Right atrium auricular region (tissue), 2 donors: ENCODE data around the gene KCNT2. TPM values are rescaled to one million over a fixed set of nuclear protein-coding genes. Genes with fewer than 3 reads are reported as not detected.

Experiments used
- DNase-seq: peaks from one replicate; pipeline ENCODE4 v3.0.0-alpha.2; 2019; ENCODE audit warnings: low spot score
- H3K27ac ChIP-seq, 2 donors: fragments of 200-600 bp; sonication (generic); 1 replicate in 1 of 2; 2 replicates in 1 of 2; pipeline ENCODE4 v1.5.1; 2016 to 2019
- H3K27me3 ChIP-seq, 2 donors: fragments of 200-600 bp; sonication (generic); one replicate each; pipeline versions ENCODE4 v1.5.1 to v1.6.0; 2017 to 2019
- H3K36me3 ChIP-seq: fragments of 200-600 bp; sonication (generic); one replicate; pipeline ENCODE4 v1.5.1; 2016
- H3K4me1 ChIP-seq, 2 donors: fragments of 200-600 bp; sonication (generic); one replicate each; pipeline versions ENCODE4 v1.5.1 to v1.6.0; 2017 to 2019
- H3K4me3 ChIP-seq, 2 donors: fragments of 200-600 bp; sonication (generic); 1 replicate in 1 of 2; 2 replicates in 1 of 2; pipeline ENCODE4 v1.5.1; 2017 to 2019; ENCODE audit warnings: mild to moderate bottlenecking in 1 of 2, moderate library complexity in 1 of 2
- H3K9me3 ChIP-seq, 2 donors: fragments of 200-600 bp; sonication (generic); one replicate each; pipeline ENCODE4 v1.5.1; 2019
- CTCF ChIP-seq, 2 donors: fragments of 200-600 bp; sonication (generic); IDR thresholded peaks; one replicate each; pipeline ENCODE4 v1.5.1; 2019; ENCODE audit warnings: antibody characterized with exemption in 2 of 2
- total RNA-seq, 2 donors: library from RNA; depleted of rRNA; stranded (reverse); fragments of >200 nt; gene quantifications; one replicate each; pipeline ENCODE4 v1.1.0, GENCODE V29; 2016

The KCNT2 gene
- total RNA-seq, 2 donors from 2014 or later = 3.9 to 14.1 TPM

- Histone ChIP-seq H3K4me3 (no peak overlapping the region), H3K27ac (no peak overlapping the region), H3K4me1 (no peaks in the 10 kb centered on the region), H3K9me3 (no peaks in the 10 kb centered on the region), H3K27me3 (no peaks in the 10 kb centered on the region), H3K36me3 (no peaks in the 10 kb centered on the region)
- DNase-seq = no peak
- no peak for TF ChIP-seq CTCF (IDR thresholded peaks at IDR 0.05)
Measured at GRCh38 chr1:196380316-196380715, 227.9 kb downstream of the KCNT2 start.

GRCh38 chr1:196377811-196378210 is 230.4 kb downstream of the KCNT2 start:
- H3K4me3 ChIP-seq = no peak overlapping the region
- no peaks in the 10 kb centered on the region for H3K27me3 ChIP-seq
- H3K4me1 ChIP-seq = no peaks in the 10 kb centered on the region
- H3K27ac ChIP-seq = no peak overlapping the region
- DNase-seq = no peak
- TF ChIP-seq CTCF (IDR thresholded peaks at IDR 0.05) = no peak
- H3K9me3 ChIP-seq = no peaks in the 10 kb centered on the region
- no peaks in the 10 kb centered on the region for H3K36me3 ChIP-seq

DNA sequence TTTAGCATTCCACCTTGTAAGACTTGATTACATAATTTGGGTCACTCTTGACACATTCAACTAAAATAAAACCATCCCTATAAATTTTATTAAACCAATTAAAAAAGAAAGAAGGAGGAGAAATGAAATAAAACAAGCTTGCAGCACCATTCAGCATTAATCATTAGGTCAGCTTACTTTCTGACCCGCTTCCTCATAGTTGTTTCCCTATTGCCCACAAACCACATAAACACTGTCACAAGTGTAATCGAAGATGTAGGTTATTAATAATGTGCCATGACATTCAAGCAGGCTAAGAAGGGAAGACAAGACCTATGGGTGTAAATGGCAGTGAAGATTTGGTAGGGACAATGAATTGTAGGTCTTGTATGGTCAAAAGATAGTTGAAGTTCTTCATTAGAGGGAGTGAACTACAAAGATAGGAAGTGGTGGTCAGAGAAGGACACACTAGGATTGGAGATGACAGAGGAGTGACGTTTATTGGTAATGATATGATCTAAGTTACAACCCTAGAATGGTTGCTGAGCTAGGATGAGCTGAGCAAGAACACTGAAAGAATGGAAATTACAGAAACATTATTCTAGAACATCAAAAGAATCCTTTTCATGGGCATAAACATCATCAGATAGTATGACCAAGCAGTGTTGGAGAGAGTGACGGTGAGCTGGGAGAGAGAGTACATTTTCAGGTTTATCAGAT is 231.5 kb downstream of the KCNT2 start:
- H3K36me3 ChIP-seq = no peaks in the 10 kb centered on the region
- H3K9me3 ChIP-seq = no peaks in the 10 kb centered on the region
- no peaks in the 10 kb centered on the region for H3K4me1 ChIP-seq
- DNase-seq = no peak
- H3K27ac ChIP-seq = no peak overlapping the region
- H3K27me3 ChIP-seq = no peaks in the 10 kb centered on the region
- H3K4me3 ChIP-seq = no peak overlapping the region
- TF ChIP-seq CTCF (IDR thresholded peaks at IDR 0.05) = no peak

DNA sequence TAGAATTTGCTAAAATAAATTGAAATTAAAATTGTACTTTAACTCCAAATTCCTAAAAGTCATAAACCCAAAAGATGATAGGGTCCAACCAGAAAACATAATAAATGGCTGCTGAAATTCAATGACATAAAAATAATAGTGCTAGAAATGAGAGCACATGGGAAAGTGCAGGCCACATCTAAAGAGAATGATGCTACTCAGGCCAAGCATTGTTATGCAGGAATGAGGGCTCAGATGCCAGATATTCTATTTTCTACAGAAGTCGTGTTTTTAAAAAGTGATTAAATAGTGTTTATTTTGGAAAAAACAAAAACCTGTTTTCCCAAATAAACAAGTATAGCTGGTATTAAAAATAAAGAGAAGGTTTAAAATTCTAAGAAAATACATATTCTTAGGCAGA is 234.4 kb downstream of the KCNT2 start:
- Histone ChIP-seq H3K4me1 (no peaks in the 10 kb centered on the region), H3K27ac (no peak overlapping the region), H3K9me3 (no peaks in the 10 kb centered on the region), H3K36me3 (no peaks in the 10 kb centered on the region), H3K4me3 (no peak overlapping the region), H3K27me3 (no peaks in the 10 kb centered on the region)
- TF ChIP-seq CTCF (IDR thresholded peaks at IDR 0.05) = no peak
- no peak for DNase-seq

DNA sequence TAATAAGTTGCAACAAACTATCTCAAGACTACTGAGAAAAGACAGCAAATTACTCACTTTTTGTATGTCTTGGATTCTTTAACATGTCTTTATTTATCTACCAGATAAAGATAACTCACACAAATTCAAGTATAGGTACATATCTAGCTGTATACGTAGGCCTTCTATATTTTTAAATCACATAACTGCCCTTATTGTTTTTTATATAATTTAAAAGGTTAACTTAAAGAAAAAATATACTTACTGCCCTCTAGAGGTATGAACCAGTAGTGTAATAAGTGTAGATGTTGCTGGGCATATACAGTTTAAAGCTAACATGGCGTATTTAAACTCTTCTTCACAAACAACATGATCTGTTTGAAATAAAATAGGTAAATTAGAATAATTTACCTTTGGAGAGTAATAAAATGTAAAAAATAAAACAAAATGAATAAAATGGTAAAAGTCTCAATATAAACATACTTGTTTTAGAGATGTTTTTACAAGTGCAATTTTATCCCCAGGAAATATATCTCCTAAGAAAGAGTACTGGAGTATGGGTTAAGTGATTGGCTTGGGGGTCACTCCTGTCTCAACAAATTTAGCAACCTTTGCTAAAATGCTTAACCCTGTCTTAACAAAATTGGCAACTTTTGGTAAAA is 235.2 kb downstream of the KCNT2 start:
- Histone ChIP-seq H3K9me3 (no peaks in the 10 kb centered on the region), H3K4me3 (no peak overlapping the region)
- peak; percentile 17 to 57 for TF ChIP-seq CTCF (IDR thresholded peaks at IDR 0.05)

More for the DNA sequence above, 235.2 kb downstream of the KCNT2 start:
- Histone ChIP-seq H3K27ac (no peak overlapping the region), H3K27me3 (no peaks in the 10 kb centered on the region), H3K36me3 (no peaks in the 10 kb centered on the region), H3K4me1 (no peaks in the 10 kb centered on the region)
- DNase-seq = no peak
